ENCODE data around the gene TNIP2.

- TF ChIP-seq, protein P1, sequence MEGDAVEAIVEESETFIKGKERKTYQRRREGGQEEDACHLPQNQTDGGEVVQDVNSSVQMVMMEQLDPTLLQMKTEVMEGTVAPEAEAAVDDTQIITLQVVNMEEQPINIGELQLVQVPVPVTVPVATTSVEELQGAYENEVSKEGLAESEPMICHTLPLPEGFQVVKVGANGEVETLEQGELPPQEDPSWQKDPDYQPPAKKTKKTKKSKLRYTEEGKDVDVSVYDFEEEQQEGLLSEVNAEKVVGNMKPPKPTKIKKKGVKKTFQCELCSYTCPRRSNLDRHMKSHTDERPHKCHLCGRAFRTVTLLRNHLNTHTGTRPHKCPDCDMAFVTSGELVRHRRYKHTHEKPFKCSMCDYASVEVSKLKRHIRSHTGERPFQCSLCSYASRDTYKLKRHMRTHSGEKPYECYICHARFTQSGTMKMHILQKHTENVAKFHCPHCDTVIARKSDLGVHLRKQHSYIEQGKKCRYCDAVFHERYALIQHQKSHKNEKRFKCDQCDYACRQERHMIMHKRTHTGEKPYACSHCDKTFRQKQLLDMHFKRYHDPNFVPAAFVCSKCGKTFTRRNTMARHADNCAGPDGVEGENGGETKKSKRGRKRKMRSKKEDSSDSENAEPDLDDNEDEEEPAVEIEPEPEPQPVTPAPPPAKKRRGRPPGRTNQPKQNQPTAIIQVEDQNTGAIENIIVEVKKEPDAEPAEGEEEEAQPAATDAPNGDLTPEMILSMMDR (conservative IDR thresholded peaks at IDR 0.05; ENCODE audit: low read depth, low read length) = no peak
- no peak for TF ChIP-seq EZH2 (IDR thresholded peaks at IDR 0.05; ENCODE audit: low read length, unreplicated experiment)
These were observed 22.9 kb downstream of the TNIP2 start for GRCh38 chr4:2733001-2733843.
